Mesenchymal stem cell (in vitro differentiated cells and primary cell): ENCODE data around the gene ANKRD36C.
"Not testable (repeated sequence)": the region's sequence is repeated elsewhere in the genome, so short reads cannot be mapped to it uniquely, and the experiment has no call there.

Source experiments
- DNase-seq: peaks from one replicate; pipeline ENCODE4 v3.0.0-alpha.2; 2013
- H2AFZ ChIP-seq: one replicate; pipeline ENCODE4 v1.6.1; 2013; ENCODE audit warnings: low read depth, mild to moderate bottlenecking, control low read depth, inconsistent platforms, low read length, moderate library complexity
- H2AK5ac ChIP-seq: 2 replicates; pipeline ENCODE4 v1.6.1; 2013; ENCODE audit warnings: low read length, moderate library complexity, mild to moderate bottlenecking, inconsistent platforms; ENCODE audit not compliant: severe bottlenecking
- H2BK120ac ChIP-seq: one replicate; pipeline ENCODE4 v1.6.1; 2013; ENCODE audit warnings: low read depth, mild to moderate bottlenecking, inconsistent platforms, low read length, moderate library complexity
- H2BK12ac ChIP-seq, 2 experiments: one replicate each; pipeline ENCODE4 v1.6.1; 2013; ENCODE audit warnings: inconsistent platforms in 2 of 2, low read length in 2 of 2, mild to moderate bottlenecking in 2 of 2, moderate library complexity in 2 of 2, control low read depth in 1 of 2
- H2BK15ac ChIP-seq: one replicate; pipeline ENCODE4 v1.6.1; 2013; ENCODE audit warnings: mild to moderate bottlenecking, low read depth, inconsistent platforms; ENCODE audit not compliant: poor library complexity, severe bottlenecking
- H2BK5ac ChIP-seq: 2 replicates; pipeline ENCODE4 v1.6.1; 2013; ENCODE audit warnings: low read depth, mild to moderate bottlenecking, low read length, control low read depth, inconsistent platforms; ENCODE audit not compliant: poor library complexity, severe bottlenecking
- H3K14ac ChIP-seq, 2 experiments: one replicate each; pipeline ENCODE4 v1.6.1; 2013; ENCODE audit warnings: inconsistent platforms in 2 of 2, low read length in 2 of 2, control low read depth in 1 of 2, mild to moderate bottlenecking in 1 of 2, moderate library complexity in 1 of 2
- H3K18ac ChIP-seq, 2 experiments: one replicate each; pipeline ENCODE4 v1.6.1; 2013; ENCODE audit warnings: inconsistent platforms in 2 of 2, low read length in 2 of 2, control low read depth in 1 of 2, low read depth in 1 of 2, mild to moderate bottlenecking in 1 of 2
- H3K23ac ChIP-seq, 2 experiments: one replicate each; pipeline ENCODE4 v1.6.1; 2013; ENCODE audit warnings: inconsistent platforms in 2 of 2, low read length in 2 of 2, mild to moderate bottlenecking in 2 of 2, moderate library complexity in 2 of 2, control low read depth in 1 of 2
- H3K27ac ChIP-seq: 2 replicates; pipeline ENCODE4 v1.5.1; 2013; ENCODE audit warnings: mild to moderate bottlenecking, moderate library complexity, low read length, control low read depth, inconsistent platforms; ENCODE audit not compliant: poor library complexity, severe bottlenecking
- H3K27me3 ChIP-seq, 2 experiments: 2 replicates each; pipeline versions ENCODE4 v1.6.1 to v1.7.0; 2013; ENCODE audit warnings: low read length in 2 of 2, mild to moderate bottlenecking in 2 of 2, moderate library complexity in 2 of 2, control low read depth in 1 of 2, inconsistent platforms in 1 of 2; ENCODE audit not compliant: control insufficient read depth in 1 of 2, insufficient read depth in 1 of 2
- H3K36me3 ChIP-seq, 2 experiments: 2 replicates each; pipeline versions ENCODE4 v1.6.1 to v1.7.0; 2013; ENCODE audit warnings: low read length in 2 of 2, control low read depth in 1 of 2, inconsistent platforms in 1 of 2, low read depth in 1 of 2, mild to moderate bottlenecking in 1 of 2; ENCODE audit not compliant: insufficient read depth in 2 of 2, control insufficient read depth in 1 of 2
- H3K4ac ChIP-seq, 2 experiments: one replicate each; pipeline ENCODE4 v1.6.1; 2013; ENCODE audit warnings: inconsistent platforms in 2 of 2, low read length in 2 of 2, mild to moderate bottlenecking in 2 of 2, moderate library complexity in 2 of 2, control low read depth in 1 of 2, low read depth in 1 of 2
- H3K4me1 ChIP-seq: 2 replicates; pipeline ENCODE4 v1.6.1; 2013; ENCODE audit warnings: low read depth, low read length, control low read depth; ENCODE audit not compliant: control insufficient read depth, insufficient read depth
- H3K4me2 ChIP-seq: 2 replicates; pipeline ENCODE4 v1.6.1; 2013; ENCODE audit warnings: low read length, mild to moderate bottlenecking, inconsistent platforms; ENCODE audit not compliant: poor library complexity, severe bottlenecking
- H3K4me3 ChIP-seq, 2 experiments: 2 replicates each; pipeline versions ENCODE4 v1.5.1 to v1.7.0; 2013; ENCODE audit warnings: low read length in 2 of 2, mild to moderate bottlenecking in 2 of 2, control low read depth in 1 of 2, low read depth in 1 of 2; ENCODE audit not compliant: insufficient read depth in 1 of 2
- H3K79me1 ChIP-seq: replicated peaks from 2 replicates; pipeline ENCODE4 v1.6.1; 2013; ENCODE audit warnings: mild to moderate bottlenecking, control low read depth, low read length, inconsistent platforms; ENCODE audit not compliant: poor library complexity, severe bottlenecking
- H3K9ac ChIP-seq: 2 replicates; pipeline ENCODE4 v1.7.0; 2013; ENCODE audit warnings: mild to moderate bottlenecking, low read length, moderate library complexity
- H3K9me3 ChIP-seq: 2 replicates; pipeline ENCODE4 v1.7.0; 2013; ENCODE audit warnings: mild to moderate bottlenecking, low read length; ENCODE audit not compliant: control insufficient read depth
- H4K8ac ChIP-seq: one replicate; pipeline ENCODE4 v1.6.1; 2013; ENCODE audit warnings: inconsistent platforms, mild to moderate bottlenecking, low read length, moderate library complexity
- H4K91ac ChIP-seq: one replicate; pipeline ENCODE4 v1.6.1; 2013; ENCODE audit warnings: mild to moderate bottlenecking, low read length, inconsistent platforms
- WGBS: methylation state at CpG from one replicate; pipeline ENCODE4 v1.1.7; 2013; ENCODE audit warnings: mixed read lengths; 5-methylcytosine and 5-hydroxymethylcytosine counted together

ANKRD36C gene

GRCh38 chr2:95834077-95835013 is 157.3 kb downstream of the ANKRD36C start:
- not testable (repeated sequence) for H2AFZ ChIP-seq, H3K27me3 ChIP-seq, H2AK5ac ChIP-seq, H3K23ac ChIP-seq, H3K4me2 ChIP-seq, H2BK15ac ChIP-seq, H3K4me1 ChIP-seq, H3K18ac ChIP-seq, H3K4me3 ChIP-seq, DNase-seq, H4K8ac ChIP-seq, H2BK5ac ChIP-seq, H3K9ac ChIP-seq, H4K91ac ChIP-seq, H3K9me3 ChIP-seq, H3K14ac ChIP-seq, H3K4ac ChIP-seq, H3K27ac ChIP-seq, H3K79me1 ChIP-seq, H2BK12ac ChIP-seq, H2BK120ac ChIP-seq
- WGBS: 98% methylated on average over 12 of the region's 12 CpGs
- peaks cover 30 to 64% of the 10 kb centered on the region in 2 experiments for H3K36me3 ChIP-seq

- not testable (repeated sequence) for H3K14ac ChIP-seq, H2BK5ac ChIP-seq, H4K91ac ChIP-seq, H3K9ac ChIP-seq, H2BK120ac ChIP-seq, H3K27me3 ChIP-seq, H2AFZ ChIP-seq, H3K23ac ChIP-seq, H3K4me2 ChIP-seq, DNase-seq, H3K27ac ChIP-seq, H2BK15ac ChIP-seq, H3K36me3 ChIP-seq, H3K18ac ChIP-seq, H2BK12ac ChIP-seq, H3K4me3 ChIP-seq, H2AK5ac ChIP-seq, H3K4ac ChIP-seq, H4K8ac ChIP-seq, H3K4me1 ChIP-seq, H3K79me1 ChIP-seq
- peaks cover 47% of the 10 kb centered on the region for H3K9me3 ChIP-seq
- 100% methylated on average over 2 of the region's 3 CpGs for WGBS
These were observed 167.4 kb downstream of the ANKRD36C start for GRCh38 chr2:95824218-95824617.

- H3K9me3 ChIP-seq: peaks cover 17% of the 10 kb centered on the region
- H3K9ac ChIP-seq, H3K79me1 ChIP-seq, H3K36me3 ChIP-seq, H3K27ac ChIP-seq, H3K27me3 ChIP-seq, H3K18ac ChIP-seq, H3K14ac ChIP-seq, H2AFZ ChIP-seq, H2BK120ac ChIP-seq, H2AK5ac ChIP-seq, H3K4ac ChIP-seq, H3K4me1 ChIP-seq, H3K4me3 ChIP-seq, H3K23ac ChIP-seq, H4K91ac ChIP-seq, DNase-seq, H2BK15ac ChIP-seq, H2BK12ac ChIP-seq, H4K8ac ChIP-seq, H2BK5ac ChIP-seq, H3K4me2 ChIP-seq: not testable (repeated sequence)
- WGBS: 100% methylated on average over 2 of the region's 2 CpGs
These were observed 174.1 kb downstream of the ANKRD36C start for GRCh38 chr2:95817521-95817920.

- H4K8ac ChIP-seq, H2BK15ac ChIP-seq, H4K91ac ChIP-seq, H3K36me3 ChIP-seq, H2AK5ac ChIP-seq, H3K9me3 ChIP-seq, H3K4ac ChIP-seq, H2BK120ac ChIP-seq, H2BK5ac ChIP-seq, H3K27ac ChIP-seq, H3K4me1 ChIP-seq, H3K79me1 ChIP-seq, H3K27me3 ChIP-seq, H3K9ac ChIP-seq, DNase-seq, H2AFZ ChIP-seq, H3K23ac ChIP-seq, H3K18ac ChIP-seq, H3K4me3 ChIP-seq, H3K4me2 ChIP-seq, H2BK12ac ChIP-seq: not testable (repeated sequence)
- H3K14ac ChIP-seq: peak overlapping the region in 1 of 2 experiments; percentile 28
- WGBS: 100% methylated on average over 1 of the region's 1 CpG
These were observed 178.3 kb downstream of the ANKRD36C start for GRCh38 chr2:95813311-95813710.
